Hepatocyte (in vitro differentiated cells): ENCODE results near the gene DES. TPM values are rescaled to one million over a fixed set of nuclear protein-coding genes. Genes with fewer than 3 reads are reported as not detected.

Experiments used
- DNase-seq: peaks from one replicate; pipeline ENCODE4 v3.0.0-alpha.2; 2016; ENCODE audit warnings: low spot score
- H2AFZ ChIP-seq: fragments of 200-600 bp; sonication (generic); 2 replicates; pipeline ENCODE4 v1.6.0; 2016; ENCODE audit warnings: antibody characterized with exemption, mild to moderate bottlenecking
- H3K27ac ChIP-seq: fragments of 200-600 bp; sonication (generic); 2 replicates; pipeline ENCODE4 v1.5.1; 2016; ENCODE audit warnings: mild to moderate bottlenecking
- H3K27me3 ChIP-seq: fragments of 200-600 bp; sonication (generic); 2 replicates; pipeline ENCODE4 v1.6.1; 2016
- H3K36me3 ChIP-seq: fragments of 200-600 bp; sonication (generic); replicated peaks from 2 replicates; pipeline ENCODE4 v1.5.1; 2016; ENCODE audit warnings: low read depth; ENCODE audit not compliant: insufficient read depth
- H3K4me1 ChIP-seq: fragments of 200-600 bp; sonication (generic); 2 replicates; pipeline ENCODE4 v1.5.1; 2016; ENCODE audit warnings: mild to moderate bottlenecking, moderate library complexity; ENCODE audit not compliant: insufficient read depth
- H3K4me2 ChIP-seq: fragments of 200-600 bp; sonication (generic); 2 replicates; pipeline ENCODE4 v1.6.0; 2016
- H3K4me3 ChIP-seq: fragments of 200-600 bp; sonication (generic); 2 replicates; pipeline ENCODE4 v1.5.1; 2016; ENCODE audit warnings: mild to moderate bottlenecking
- H3K79me2 ChIP-seq: fragments of 200-600 bp; sonication (generic); 2 replicates; pipeline ENCODE4 v1.6.0; 2017; ENCODE audit warnings: mild to moderate bottlenecking
- H3K9me2 ChIP-seq: fragments of 200-600 bp; sonication (generic); replicated peaks from 2 replicates; pipeline ENCODE4 v1.6.0; 2017; ENCODE audit warnings: mild to moderate bottlenecking; ENCODE audit not compliant: insufficient read depth
- H3K9me3 ChIP-seq: fragments of 200-600 bp; sonication (generic); 2 replicates; pipeline ENCODE4 v1.5.1; 2016; ENCODE audit warnings: low read depth, mild to moderate bottlenecking
- H4K20me1 ChIP-seq: fragments of 200-600 bp; sonication (generic); 2 replicates; pipeline ENCODE4 v1.6.0; 2016; ENCODE audit warnings: mild to moderate bottlenecking; ENCODE audit not compliant: insufficient read depth, poor library complexity, severe bottlenecking
- CTCF ChIP-seq: fragments of 200-600 bp; sonication (generic); IDR thresholded peaks from 2 replicates; pipeline ENCODE4 v1.5.1; 2016; ENCODE audit warnings: antibody characterized with exemption, mild to moderate bottlenecking; ENCODE audit not compliant: poor library complexity
- EZH2 ChIP-seq: fragments of 200-600 bp; sonication (generic); IDR thresholded peaks from 2 replicates; pipeline ENCODE4 v1.6.1; 2016; ENCODE audit warnings: antibody characterized with exemption, mild to moderate bottlenecking, borderline replicate concordance
- EZH2phosphoT487 ChIP-seq: fragments of 200-600 bp; sonication (generic); IDR thresholded peaks from one replicate; pipeline ENCODE4 v1.6.1; 2018; ENCODE audit warnings: antibody characterized with exemption, mild to moderate bottlenecking, low read depth, moderate library complexity; ENCODE audit not compliant: unreplicated experiment, severe bottlenecking
- WGBS: methylation state at CpG from one replicate; pipeline ENCODE4 v1.1.6; 2016; ENCODE audit warnings: low lambda C conversion rate; ENCODE audit errors: missing lambda C conversion rate; 5-methylcytosine and 5-hydroxymethylcytosine counted together
- polyA plus RNA-seq: library from polyadenylated mRNA; unstranded; fragments of >200 nt; fragmentation: Nextera tagmentation; extraction: Ambion mirVana; gene quantifications from 2 replicates; pipeline ENCODE4 v1.2.1, GENCODE V29; 2016
- total RNA-seq: library from RNA; depleted of rRNA; stranded (reverse); fragments of >200 nt; gene quantifications from 2 replicates; pipeline ENCODE4 v1.2.3, GENCODE V29; 2014

The DES gene
- total and polyA plus RNA-seq, 2 experiments from 2014 or later: 60.9 to 103 TPM

- Histone ChIP-seq H3K9me2 (no peaks in the 10 kb centered on the region), H3K4me1 (peaks cover 13% of the 10 kb centered on the region), H3K79me2 (peaks cover 7% of the 10 kb centered on the region), H3K27me3 (no peaks in the 10 kb centered on the region), H2AFZ (peak within 1 kb of the TSS; percentile 67), H3K4me3 (peak within 1 kb of the TSS; percentile 54), H3K36me3 (no peaks in the 10 kb centered on the region), H3K4me2 (peak within 1 kb of the TSS; percentile 83), H3K9me3 (no peaks in the 10 kb centered on the region), H3K27ac (peak within 1 kb of the TSS; percentile 98), H4K20me1 (peaks cover 2% of the 10 kb centered on the region)
- TF ChIP-seq EZH2phosphoT487 (no peak), EZH2 (no peak), CTCF (no peak)
- DNase-seq: peak; percentile 98
- 2% methylated on average over 40 of the region's 76 CpGs for WGBS
These were observed 30.7 kb upstream of the DES start, which contains the start of gene DNPEP for GRCh38 chr2:219387306-219388120. Gene DNPEP, minus strand, starts transcription at chr2:219387912. Its CDS starts 118 bp downstream, at chr2:219387794.

GRCh38 chr2:219388121-219388906 lies 29.9 kb upstream of the DES start:
- H3K9me2 ChIP-seq: no peaks in the 10 kb centered on the region
- no peaks in the 10 kb centered on the region for H3K9me3 ChIP-seq
- peaks cover 2% of the 10 kb centered on the region for H4K20me1 ChIP-seq
- H3K27ac ChIP-seq: peak overlapping the region; percentile 61
- peaks cover 13% of the 10 kb centered on the region for H3K4me1 ChIP-seq
- WGBS: 6% methylated on average over 16 of the region's 78 CpGs
- H3K4me2 ChIP-seq: peak overlapping the region; percentile 66
- TF ChIP-seq EZH2 (no peak), CTCF (peak; percentile 59), EZH2phosphoT487 (no peak)
- peaks cover 7% of the 10 kb centered on the region for H3K79me2 ChIP-seq
- no peak overlapping the region for H3K4me3 ChIP-seq
- no peaks in the 10 kb centered on the region for H3K36me3 ChIP-seq
- DNase-seq: peak; percentile 99
- no peaks in the 10 kb centered on the region for H3K27me3 ChIP-seq
- peak overlapping the region; percentile 51 for H2AFZ ChIP-seq

DNA sequence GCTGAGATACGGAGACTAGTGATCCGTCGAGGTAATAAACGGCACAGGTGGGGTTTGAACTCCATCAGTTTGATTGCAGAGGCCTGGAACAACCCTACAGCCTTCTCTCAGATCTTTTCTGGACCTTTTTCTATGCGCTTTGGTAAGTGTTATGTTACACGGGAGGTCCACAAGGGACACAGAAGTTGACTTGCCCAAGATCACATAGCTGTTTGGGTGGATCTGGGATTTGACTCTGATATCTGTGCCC lies 29.3 kb upstream of the DES start:
- H3K36me3 ChIP-seq: no peaks in the 10 kb centered on the region
- TF ChIP-seq EZH2phosphoT487 (no peak), EZH2 (no peak), CTCF (no peak)
- H4K20me1 ChIP-seq: peaks cover 2% of the 10 kb centered on the region
- WGBS: 38% methylated on average over 6 of the region's 6 CpGs
- H3K4me1 ChIP-seq: peaks cover 13% of the 10 kb centered on the region
- H3K27me3 ChIP-seq: no peaks in the 10 kb centered on the region
- no peak for DNase-seq
- H3K9me3 ChIP-seq: no peaks in the 10 kb centered on the region
- peak overlapping the region; percentile 66 for H3K4me2 ChIP-seq
- H3K4me3 ChIP-seq: no peak overlapping the region
- peak overlapping the region; percentile 61 for H3K27ac ChIP-seq
- H3K9me2 ChIP-seq: no peaks in the 10 kb centered on the region
- peaks cover 7% of the 10 kb centered on the region for H3K79me2 ChIP-seq
- peak overlapping the region; percentile 51 for H2AFZ ChIP-seq
